H1 (cell line): ENCODE results near the gene ZFP64. TPM values are rescaled to one million over a fixed set of nuclear protein-coding genes. Genes with fewer than 3 reads are reported as not detected.

Experiments used
- CTCF ChIA-PET: fragments of 300-600 bp; sonication (Branson Sonifier 250); formaldehyde crosslinking; loops from one replicate; lab custom pipeline; 2021; ENCODE audit not compliant: partially characterized antibody; lab: Charles Lee
- POLR2A ChIA-PET: fragments of 300-600 bp; sonication (Branson Sonifier 250); formaldehyde crosslinking; loops from one replicate; lab custom pipeline; 2021; ENCODE audit warnings: inconsistent platforms; ENCODE audit not compliant: partially characterized antibody; lab: Charles Lee
- DNase-seq, 2 experiments: peaks; one replicate each; pipeline versions ENCODE4 v3.0.0 to v3.0.0-alpha.2; 2010 to 2022; ENCODE audit warnings: low spot score in 2 of 2, low read depth in 1 of 2, mixed read lengths in 1 of 2
- FAIRE-seq: peaks from 2 replicates; lab custom pipeline; 2011; peaks lifted over from hg19 to GRCh38; lab: Jason Lieb, UNC
- H2AFZ ChIP-seq: 2 replicates; pipeline ENCODE4 v1.8.1; 2012; ENCODE audit warnings: low read length, inconsistent platforms
- H2AK5ac ChIP-seq: 2 replicates; pipeline ENCODE4 v1.6.1; 2013; ENCODE audit warnings: low read depth, low read length
- H2BK120ac ChIP-seq: replicated peaks from 2 replicates; pipeline ENCODE3; 2013; ENCODE audit warnings: low read depth, low read length, inconsistent platforms
- H2BK12ac ChIP-seq: 2 replicates; pipeline ENCODE4 v1.6.1; 2013; ENCODE audit warnings: low read depth, low read length
- H2BK15ac ChIP-seq: 2 replicates; pipeline ENCODE4 v1.6.1; 2013; ENCODE audit warnings: low read length
- H2BK20ac ChIP-seq: 2 replicates; pipeline ENCODE4 v1.6.1; 2013; ENCODE audit warnings: low read length
- H2BK5ac ChIP-seq: 2 replicates; pipeline ENCODE4 v1.6.1; 2013; ENCODE audit warnings: low read depth, low read length
- H3K14ac ChIP-seq: 2 replicates; pipeline ENCODE4 v1.6.1; 2013; ENCODE audit warnings: inconsistent platforms; ENCODE audit not compliant: insufficient read length
- H3K18ac ChIP-seq: 2 replicates; pipeline ENCODE4 v1.6.1; 2013; ENCODE audit warnings: low read length; ENCODE audit errors: extremely low read depth
- H3K23ac ChIP-seq: 2 replicates; pipeline ENCODE4 v1.6.1; 2013; ENCODE audit warnings: inconsistent platforms; ENCODE audit not compliant: insufficient read length
- H3K23me2 ChIP-seq: 2 replicates; pipeline ENCODE4 v1.6.1; 2013; ENCODE audit warnings: low read depth, low read length
- H3K27ac ChIP-seq: 2 replicates; pipeline ENCODE4 v1.6.1; 2011; ENCODE audit warnings: low read depth, low read length, inconsistent platforms
- H3K27me3 ChIP-seq, 4 experiments: replicated peaks in 1 of 4; 1 replicate in 1 of 4; 2 replicates in 3 of 4; pipeline versions ENCODE4 v1.6.1 to v1.8.1; 2011 to 2013; ENCODE audit warnings: low read length in 3 of 4, mild to moderate bottlenecking in 3 of 4, inconsistent platforms in 2 of 4, mixed read lengths in 2 of 4, moderate library complexity in 1 of 4; ENCODE audit not compliant: control insufficient read depth in 3 of 4, insufficient read depth in 3 of 4; ENCODE audit errors: extremely low read depth in 1 of 4
- H3K36me3 ChIP-seq, 4 experiments: 2 replicates each; pipeline versions ENCODE4 v1.6.1 to v1.8.1; 2011 to 2013; ENCODE audit warnings: mild to moderate bottlenecking in 4 of 4, low read length in 3 of 4, moderate library complexity in 2 of 4, control low read depth in 1 of 4, inconsistent platforms in 1 of 4; ENCODE audit not compliant: insufficient read depth in 4 of 4, control insufficient read depth in 2 of 4
- H3K4ac ChIP-seq: replicated peaks from 2 replicates; pipeline ENCODE3; 2013; ENCODE audit warnings: low read length, low read depth, mixed read lengths, inconsistent platforms; ENCODE audit not compliant: insufficient read length
- H3K4me1 ChIP-seq, 4 experiments: replicated peaks in 1 of 4; 1 replicate in 1 of 4; 2 replicates in 3 of 4; pipeline versions ENCODE4 v1.6.1 to v1.8.1; 2011 to 2013; ENCODE audit warnings: low read length in 3 of 4, inconsistent platforms in 2 of 4, mixed read lengths in 1 of 4; ENCODE audit not compliant: insufficient read depth in 4 of 4, control insufficient read depth in 3 of 4
- H3K4me2 ChIP-seq, 2 experiments: 2 replicates each; pipeline versions ENCODE4 v1.6.1 to v1.8.1; 2011 to 2013; ENCODE audit warnings: low read depth in 2 of 2, low read length in 2 of 2, control low read depth in 1 of 2, inconsistent platforms in 1 of 2, mild to moderate bottlenecking in 1 of 2; ENCODE audit not compliant: insufficient read depth in 1 of 2
- H3K4me3 ChIP-seq, 4 experiments: fragments of 200-600, 300-600 bp in 1 of 4; sonication (generic), shearing (Covaris generic), sonication (Bioruptor Twin) in 1 of 4; 2 replicates each; pipeline versions ENCODE4 v1.5.1 to v1.8.1; 2011 to 2016; ENCODE audit warnings: low read length in 4 of 4, low read depth in 3 of 4, control low read depth in 2 of 4, inconsistent platforms in 2 of 4, mild to moderate bottlenecking in 2 of 4, mixed read lengths in 1 of 4, moderate library complexity in 1 of 4; ENCODE audit not compliant: insufficient read depth in 2 of 4; ENCODE audit errors: extremely low read depth in 1 of 4
- H3K56ac ChIP-seq: replicated peaks from 2 replicates; pipeline ENCODE3; 2013; ENCODE audit warnings: low read depth, mild to moderate bottlenecking, mixed read lengths, low read length, inconsistent platforms; ENCODE audit not compliant: insufficient read length
- H3K79me1 ChIP-seq: 2 replicates; pipeline ENCODE4 v1.6.1; 2013; ENCODE audit warnings: low read depth, low read length, control low read depth
- H3K79me2 ChIP-seq, 2 experiments: 2 replicates each; pipeline versions ENCODE4 v1.6.1 to v1.8.1; 2012 to 2013; ENCODE audit warnings: low read length in 2 of 2, mild to moderate bottlenecking in 2 of 2, inconsistent platforms in 1 of 2; ENCODE audit not compliant: insufficient read depth in 2 of 2, control insufficient read depth in 1 of 2
- H3K9ac ChIP-seq, 4 experiments: replicated peaks in 1 of 4; 1 replicate in 1 of 4; 2 replicates in 3 of 4; pipeline versions ENCODE4 v1.6.1 to v1.8.1; 2011 to 2013; ENCODE audit warnings: low read depth in 3 of 4, low read length in 3 of 4, control low read depth in 2 of 4, mild to moderate bottlenecking in 2 of 4, moderate library complexity in 2 of 4, inconsistent platforms in 1 of 4; ENCODE audit errors: extremely low read depth in 1 of 4
- H3K9me3 ChIP-seq, 2 experiments: 2 replicates each; pipeline versions ENCODE4 v1.6.1 to v1.8.1; 2012 to 2013; ENCODE audit warnings: mild to moderate bottlenecking in 2 of 2, moderate library complexity in 2 of 2, control low read depth in 1 of 2, inconsistent platforms in 1 of 2, low read depth in 1 of 2, low read length in 1 of 2, mixed read lengths in 1 of 2; ENCODE audit not compliant: insufficient read depth in 2 of 2
- H4K20me1 ChIP-seq, 2 experiments: replicated peaks in 1 of 2; 2 replicates each; pipeline versions ENCODE3 to v1.8.1; 2011 to 2013; ENCODE audit warnings: inconsistent platforms in 2 of 2, low read length in 2 of 2, mild to moderate bottlenecking in 1 of 2; ENCODE audit not compliant: insufficient read depth in 2 of 2, control insufficient read depth in 1 of 2
- H4K5ac ChIP-seq: 2 replicates; pipeline ENCODE4 v1.6.1; 2013; ENCODE audit warnings: low read length, low read depth, mixed read lengths, inconsistent platforms; ENCODE audit not compliant: insufficient read length
- H4K8ac ChIP-seq: 2 replicates; pipeline ENCODE4 v1.8.0; 2013; ENCODE audit warnings: mild to moderate bottlenecking, moderate library complexity, low read length, inconsistent platforms; ENCODE audit not compliant: insufficient read depth; ENCODE audit errors: extremely low read depth
- H4K91ac ChIP-seq: replicated peaks from 2 replicates; pipeline ENCODE3; 2013; ENCODE audit warnings: low read length, mixed read lengths, inconsistent platforms; ENCODE audit not compliant: insufficient read length
- CBX8 ChIP-seq: fragments of 300-800, 300-1000 bp; sonication (generic); IDR thresholded peaks from 2 replicates; pipeline ENCODE4 v1.7.1; 2016; ENCODE audit warnings: low read depth, low read length, borderline replicate concordance
- CTBP2 ChIP-seq: IDR thresholded peaks from 2 replicates; pipeline ENCODE4 v1.7.0; 2011; ENCODE audit warnings: borderline replicate concordance, mild to moderate bottlenecking, moderate library complexity, mixed read lengths, low read length; ENCODE audit not compliant: insufficient read depth, insufficient read length
- JUND ChIP-seq: IDR thresholded peaks from 2 replicates; pipeline ENCODE4 v1.6.1; 2011; ENCODE audit warnings: mild to moderate bottlenecking, improper control_type of control experiment, low read length
- KDM5A ChIP-seq: fragments of 200-600 bp; IDR thresholded peaks from 2 replicates; pipeline ENCODE4 v1.7.1; 2012; ENCODE audit warnings: mild to moderate bottlenecking, low read length, inconsistent platforms, mixed read lengths
- MAFK ChIP-seq: IDR thresholded peaks from 2 replicates; pipeline ENCODE4 v1.6.1; 2012; ENCODE audit warnings: low read depth, mild to moderate bottlenecking, improper control_type of control experiment, low read length
- POLR2A ChIP-seq, 2 experiments: IDR thresholded peaks; 1 replicate in 1 of 2; 2 replicates in 1 of 2; pipeline ENCODE4 v1.6.1; 2011; ENCODE audit warnings: low read depth in 2 of 2, low read length in 2 of 2, mild to moderate bottlenecking in 2 of 2; ENCODE audit errors: control extremely low read depth in 1 of 2
- SIN3A ChIP-seq, 2 experiments: IDR thresholded peaks in 1 of 2; conservative IDR thresholded peaks in 1 of 2; 2 replicates each; pipeline ENCODE4 v1.6.1; 2011 to 2012; ENCODE audit warnings: low read length in 2 of 2, improper control_type of control experiment in 1 of 2, low read depth in 1 of 2, mild to moderate bottlenecking in 1 of 2
- SP1 ChIP-seq: IDR thresholded peaks from 2 replicates; pipeline ENCODE4 v1.6.1; 2011; ENCODE audit warnings: low read depth, low read length
- SP4 ChIP-seq: IDR thresholded peaks from 2 replicates; pipeline ENCODE4 v1.6.1; 2012; ENCODE audit warnings: low read length, inconsistent platforms
- SRF ChIP-seq: IDR thresholded peaks from 2 replicates; pipeline ENCODE4 v1.6.1; 2011; ENCODE audit warnings: mild to moderate bottlenecking, low read depth, low read length, moderate library complexity
- YY1 ChIP-seq: IDR thresholded peaks from 2 replicates; pipeline ENCODE4 v1.6.1; 2011; ENCODE audit warnings: low read depth, mild to moderate bottlenecking, low read length
- WGBS, 2 experiments: shearing (Covaris generic) in 1 of 2; methylation state at CpG; one replicate each; pipeline versions ENCODE4 v1.1.6 to v1.1.7; 2013 to 2015; ENCODE audit warnings: low lambda C conversion rate in 2 of 2, mixed read lengths in 2 of 2, inconsistent platforms in 1 of 2, low coverage in 1 of 2, missing lambda C conversion rate in 1 of 2; ENCODE audit not compliant: insufficient replicate concordance in 2 of 2, insufficient coverage in 1 of 2, insufficient read length in 1 of 2; ENCODE audit errors: extremely low coverage in 1 of 2, missing lambda C conversion rate in 1 of 2; 5-methylcytosine and 5-hydroxymethylcytosine counted together
- polyA plus RNA-seq, 7 experiments: library from polyadenylated mRNA; depleted of rRNA in 3 of 7; stranded (reverse) in 5 of 7; unstranded in 2 of 7; fragments of >200 nt in 5 of 7; fragments of 200-250 nt in 2 of 7; gene quantifications; 1 replicate in 5 of 7; 2 replicates in 1 of 7; 4 replicates in 1 of 7; pipeline versions ENCODE4 v1.2.1 to v1.2.3, GENCODE V29; 2011 to 2013; ENCODE audit warnings: missing spikeins in 2 of 7, mixed read lengths in 2 of 7
- total RNA-seq: library from RNA; stranded (reverse); fragmentation: NEBNext Ultra II Directional; extraction: Animal tissue kit (Norgen Biotek cat#: 25700); gene quantifications from 2 replicates; pipeline ENCODE4 v1.2.1, GENCODE V29; 2021
- TF ChIP-seq, protein P1 (sequence below): IDR thresholded peaks from 2 replicates; pipeline ENCODE4 v1.6.1; 2012; ENCODE audit warnings: inconsistent platforms

Gene ZFP64
- total and polyA plus RNA-seq, 2 of the 8 experiments (the other 6 are each of a cell fraction or from before 2014, with no cell fraction given) = 25.3 to 43.7 TPM

DNA sequence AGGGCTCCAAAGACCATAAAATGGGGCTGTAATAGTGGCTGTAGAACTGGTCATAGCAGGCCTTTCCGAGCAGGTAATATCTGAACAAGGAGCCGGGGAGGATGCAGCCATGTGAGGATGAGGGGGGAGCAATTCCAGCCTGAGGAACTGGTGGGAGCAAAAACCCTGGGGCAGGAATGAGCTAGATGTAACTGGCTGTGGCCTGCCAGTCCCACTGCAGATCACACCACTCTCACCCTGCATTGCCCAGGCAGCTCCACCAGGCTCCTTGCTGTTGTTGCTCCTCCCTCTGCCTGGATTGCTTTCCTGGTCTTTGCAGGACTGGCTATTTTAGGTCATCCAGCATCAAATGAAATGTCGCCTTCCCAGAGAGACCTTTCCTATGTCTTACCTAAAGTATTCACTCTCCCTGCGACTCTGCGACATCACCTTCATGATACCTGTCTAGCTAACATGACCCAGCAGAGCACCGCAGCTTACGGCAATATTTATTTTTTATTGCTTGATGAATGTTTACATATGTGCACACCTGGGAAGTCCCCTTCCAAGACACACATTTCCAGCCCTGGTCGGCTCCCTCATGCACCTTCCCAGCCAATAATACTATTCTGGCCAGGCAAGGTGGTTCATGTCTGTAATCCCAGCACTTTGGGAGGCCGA lies 2.4 kb upstream of the ZFP64 start:
- CTCF ChIA-PET = interaction anchor here (0.6 kb wide), 1 partner anchor 23 kb away, joined by 6 read pairs; no protein-coding TSS in a partner anchor
- no peak for DNase-seq
- 89% methylated on average over 9 of the region's 9 CpGs; no CpG with 5 or more reads in 1 of the 2 experiments for whole genome bisulfite sequencing, 2 experiments

More for the DNA sequence above, 2.4 kb upstream of the ZFP64 start:
- H4K8ac ChIP-seq = no peak overlapping the region
- FAIRE-seq = no peak
- no peaks in the 10 kb centered on the region for H3K9me3 ChIP-seq
- H2AFZ ChIP-seq = no peak overlapping the region
- H2BK20ac ChIP-seq = no peak overlapping the region
- H3K79me1 ChIP-seq = peaks cover 2% of the 10 kb centered on the region; the same call in 1 of the 2 replicates
- H2AK5ac ChIP-seq = no peak overlapping the region
- peaks cover 0 to 14% of the 10 kb centered on the region in 2 experiments; a peak in 3 of 4 replicates for H3K79me2 ChIP-seq
- H2BK5ac ChIP-seq = no peak overlapping the region
- H3K36me3 ChIP-seq = no peaks in the 10 kb centered on the region
- H3K4me3 ChIP-seq = no peak overlapping the region
- POLR2A ChIA-PET = interaction anchor here (1.3 kb wide), 1 partner anchor 88 kb away, joined by 3 read pairs; no protein-coding TSS in a partner anchor
- no peak for TF ChIP-seq JUND
- TF ChIP-seq CTBP2 = no peak
- TF ChIP-seq YY1 = no peak
- TF ChIP-seq, protein P1, sequence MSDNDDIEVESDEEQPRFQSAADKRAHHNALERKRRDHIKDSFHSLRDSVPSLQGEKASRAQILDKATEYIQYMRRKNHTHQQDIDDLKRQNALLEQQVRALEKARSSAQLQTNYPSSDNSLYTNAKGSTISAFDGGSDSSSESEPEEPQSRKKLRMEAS = no peak
- TF ChIP-seq SP1 = no peak
- TF ChIP-seq SIN3A (conservative IDR thresholded peaks at IDR 0.05 in 1 of 2, IDR thresholded peaks at IDR 0.05 in 1 of 2; ENCODE audit: low read depth in 1 of 2, low read length in 2 of 2) = no peak
- TF ChIP-seq SP4 = no peak
- TF ChIP-seq POLR2A (IDR thresholded peaks at IDR 0.05; ENCODE audit: control extremely low read depth in 1 of 2, low read depth in 2 of 2, low read length in 2 of 2) = no peak
- TF ChIP-seq MAFK = no peak
- no peak for TF ChIP-seq CBX8
- no peak for TF ChIP-seq KDM5A
- TF ChIP-seq SRF = no peak
- peaks cover 7% of the 10 kb centered on the region for H3K23me2 ChIP-seq
- H3K4me2 ChIP-seq = no peak overlapping the region
- peak overlapping the region; percentile 44 for H3K4ac ChIP-seq
- H2BK120ac ChIP-seq = no peak overlapping the region
- H4K20me1 ChIP-seq = no peaks in the 10 kb centered on the region
- no peak overlapping the region for H3K56ac ChIP-seq
- peaks cover 0 to 7% (median 2%) of the 10 kb centered on the region in 4 experiments; a peak in 4 of 7 replicates for H3K4me1 ChIP-seq
- H4K5ac ChIP-seq = no peak overlapping the region
- no peak overlapping the region for H2BK12ac ChIP-seq
- H3K9ac ChIP-seq = no peak overlapping the region
- no peak overlapping the region for H2BK15ac ChIP-seq
- no peak overlapping the region for H3K27ac ChIP-seq
- H3K27me3 ChIP-seq = no peaks in the 10 kb centered on the region
- no peak overlapping the region for H4K91ac ChIP-seq
- H3K14ac ChIP-seq = no peak overlapping the region
- no peak overlapping the region for H3K23ac ChIP-seq
- no peak overlapping the region for H3K18ac ChIP-seq
